KMS-11 (cell line): ENCODE measurements around the gene SUCLG2.

Experiments
- H2AFZ ChIP-seq: fragments of 200-600 bp; sonication (generic); 2 replicates; pipeline ENCODE4 v1.6.1; 2016; ENCODE audit warnings: antibody characterized with exemption, mixed run types, low read depth
- H3K27ac ChIP-seq: fragments of 200-600 bp; sonication (generic); 2 replicates; pipeline ENCODE4 v1.6.1; 2016; ENCODE audit warnings: mild to moderate bottlenecking, mixed run types
- H3K27me3 ChIP-seq: fragments of 200-600 bp; sonication (generic); 2 replicates; pipeline ENCODE4 v1.6.1; 2017; ENCODE audit warnings: mild to moderate bottlenecking, low read depth, mixed run types, moderate library complexity; ENCODE audit not compliant: insufficient read depth
- H3K36me3 ChIP-seq: fragments of 200-600 bp; sonication (generic); 2 replicates; pipeline ENCODE4 v1.6.1; 2017; ENCODE audit warnings: mild to moderate bottlenecking, mixed run types; ENCODE audit not compliant: insufficient read depth
- H3K4me1 ChIP-seq: fragments of 200-600 bp; sonication (generic); 2 replicates; pipeline ENCODE4 v1.6.1; 2016; ENCODE audit warnings: mild to moderate bottlenecking, low read depth, mixed run types; ENCODE audit not compliant: poor library complexity, severe bottlenecking
- H3K4me2 ChIP-seq: fragments of 200-600 bp; sonication (generic); 2 replicates; pipeline ENCODE4 v1.7.0; 2016; ENCODE audit warnings: mild to moderate bottlenecking, mixed run types
- H3K4me3 ChIP-seq: fragments of 200-600 bp; sonication (generic); IDR thresholded peaks from 2 replicates; pipeline ENCODE4 v1.6.1; 2017; ENCODE audit warnings: low read depth, low read length, mixed read lengths; ENCODE audit not compliant: insufficient read depth
- H3K79me2 ChIP-seq: fragments of 200-600 bp; sonication (generic); 2 replicates; pipeline ENCODE4 v1.6.1; 2016; ENCODE audit warnings: low read depth, mixed run types; ENCODE audit not compliant: insufficient read depth
- H3K9ac ChIP-seq: fragments of 200-600 bp; sonication (generic); 2 replicates; pipeline ENCODE4 v1.6.1; 2016; ENCODE audit warnings: mild to moderate bottlenecking, mixed run types
- H4K20me1 ChIP-seq: fragments of 200-600 bp; sonication (generic); 2 replicates; pipeline ENCODE4 v1.6.1; 2016; ENCODE audit warnings: mild to moderate bottlenecking, mixed run types; ENCODE audit not compliant: insufficient read depth
- CTCF ChIP-seq: fragments of 200-600 bp; sonication (generic); conservative IDR thresholded peaks from 2 replicates; pipeline ENCODE4 v1.6.1; 2017; ENCODE audit warnings: low read depth, mild to moderate bottlenecking, antibody characterized with exemption, low read length, moderate library complexity, mixed read lengths

SUCLG2 gene

GRCh38 chr3:67401921-67402320 lies 252.5 kb downstream of the SUCLG2 start:
- Histone ChIP-seq H3K9ac (no peak overlapping the region), H2AFZ (no peak overlapping the region), H4K20me1 (no peaks in the 10 kb centered on the region), H3K27ac (no peak overlapping the region), H3K4me2 (no peak overlapping the region), H3K79me2 (no peaks in the 10 kb centered on the region), H3K4me3 (no peak overlapping the region), H3K4me1 (no peaks in the 10 kb centered on the region), H3K36me3 (no peaks in the 10 kb centered on the region), H3K27me3 (no peaks in the 10 kb centered on the region)
- no peak for TF ChIP-seq CTCF

- Histone ChIP-seq H3K27ac (no peak overlapping the region), H3K36me3 (no peaks in the 10 kb centered on the region), H2AFZ (no peak overlapping the region), H3K4me2 (no peak overlapping the region), H3K4me1 (no peaks in the 10 kb centered on the region), H3K27me3 (no peaks in the 10 kb centered on the region), H4K20me1 (no peaks in the 10 kb centered on the region), H3K79me2 (no peaks in the 10 kb centered on the region), H3K9ac (no peak overlapping the region), H3K4me3 (no peak overlapping the region)
- no peak for TF ChIP-seq CTCF
These were observed 253.9 kb downstream of the SUCLG2 start for GRCh38 chr3:67400476-67400875.

- no peak overlapping the region for H3K27ac ChIP-seq
- no peak for TF ChIP-seq CTCF
- H3K4me3 ChIP-seq: no peak overlapping the region
- H3K36me3 ChIP-seq: no peaks in the 10 kb centered on the region
- H3K4me1 ChIP-seq: peaks cover 24% of the 10 kb centered on the region
- no peak overlapping the region for H2AFZ ChIP-seq
- no peaks in the 10 kb centered on the region for H3K79me2 ChIP-seq
- H3K27me3 ChIP-seq: no peaks in the 10 kb centered on the region
- H3K9ac ChIP-seq: no peak overlapping the region
- peak overlapping the region; percentile 67; the same call in 1 of the 2 replicates for H3K4me2 ChIP-seq
- no peaks in the 10 kb centered on the region for H4K20me1 ChIP-seq
These were observed 265.2 kb downstream of the SUCLG2 start for GRCh38 chr3:67389176-67389575.

- Histone ChIP-seq H3K4me2 (peak overlapping the region; percentile 67; the same call in 1 of the 2 replicates), H3K4me1 (peaks cover 24% of the 10 kb centered on the region), H3K27me3 (no peaks in the 10 kb centered on the region), H3K4me3 (no peak overlapping the region), H3K79me2 (no peaks in the 10 kb centered on the region), H3K9ac (no peak overlapping the region), H4K20me1 (no peaks in the 10 kb centered on the region), H2AFZ (no peak overlapping the region), H3K36me3 (no peaks in the 10 kb centered on the region), H3K27ac (no peak overlapping the region)
- TF ChIP-seq CTCF: no peak
These were observed 265.7 kb downstream of the SUCLG2 start for GRCh38 chr3:67388738-67389137.

- no peaks in the 10 kb centered on the region for H3K79me2 ChIP-seq
- no peaks in the 10 kb centered on the region for H3K27me3 ChIP-seq
- no peak overlapping the region for H3K27ac ChIP-seq
- H3K36me3 ChIP-seq: no peaks in the 10 kb centered on the region
- no peak for TF ChIP-seq CTCF
- no peak overlapping the region for H2AFZ ChIP-seq
- H4K20me1 ChIP-seq: no peaks in the 10 kb centered on the region
- no peak overlapping the region for H3K9ac ChIP-seq
- H3K4me3 ChIP-seq: no peak overlapping the region
- H3K4me1 ChIP-seq: peaks cover 24% of the 10 kb centered on the region
- H3K4me2 ChIP-seq: no peak overlapping the region
These were observed 268.0 kb downstream of the SUCLG2 start for GRCh38 chr3:67386451-67386850.
